ENCODE data around the gene HAUS3. TPM values are rescaled to one million over a fixed set of nuclear protein-coding genes. Genes with fewer than 3 reads are reported as not detected.
"Not testable (repeated sequence)": the region's sequence is repeated elsewhere in the genome, so short reads cannot be mapped to it uniquely, and the experiment has no call there.

The HAUS3 gene
- total RNA-seq, 1 donor, result 77.2 TPM

- H3K4me1 ChIP-seq (ENCODE audit: insufficient read depth, low read length), result peaks cover 22% of the 10 kb centered on the region
- H3K4me3 ChIP-seq (ENCODE audit: low read length), result no peak overlapping the region
- H3K9me3 ChIP-seq (ENCODE audit: low read depth, low read length), result no peaks in the 10 kb centered on the region
- H3K27me3 ChIP-seq (ENCODE audit: insufficient read depth, low read length), result no peaks in the 10 kb centered on the region
Observed at GRCh38 chr4:2281575-2282343, 39.8 kb upstream of the HAUS3 start.

GRCh38 chr4:2280531-2281300, 38.8 kb upstream of the HAUS3 start:
- no peak overlapping the region for H3K4me3 ChIP-seq (ENCODE audit: low read length)
- no peaks in the 10 kb centered on the region for H3K9me3 ChIP-seq (ENCODE audit: low read depth, low read length)
- no peaks in the 10 kb centered on the region for H3K27me3 ChIP-seq (ENCODE audit: insufficient read depth, low read length)
- H3K4me1 ChIP-seq (ENCODE audit: insufficient read depth, low read length), result peaks cover 22% of the 10 kb centered on the region

GRCh38 chr4:2277956-2278355, 36.0 kb upstream of the HAUS3 start:
- Histone ChIP-seq H3K9me3 (ENCODE audit: low read depth, low read length) (no peaks in the 10 kb centered on the region), H3K4me1 (ENCODE audit: insufficient read depth, low read length) (peaks cover 22% of the 10 kb centered on the region), H3K27me3 (ENCODE audit: insufficient read depth, low read length) (no peaks in the 10 kb centered on the region), H3K4me3 (ENCODE audit: low read length) (no peak overlapping the region)

DNA sequence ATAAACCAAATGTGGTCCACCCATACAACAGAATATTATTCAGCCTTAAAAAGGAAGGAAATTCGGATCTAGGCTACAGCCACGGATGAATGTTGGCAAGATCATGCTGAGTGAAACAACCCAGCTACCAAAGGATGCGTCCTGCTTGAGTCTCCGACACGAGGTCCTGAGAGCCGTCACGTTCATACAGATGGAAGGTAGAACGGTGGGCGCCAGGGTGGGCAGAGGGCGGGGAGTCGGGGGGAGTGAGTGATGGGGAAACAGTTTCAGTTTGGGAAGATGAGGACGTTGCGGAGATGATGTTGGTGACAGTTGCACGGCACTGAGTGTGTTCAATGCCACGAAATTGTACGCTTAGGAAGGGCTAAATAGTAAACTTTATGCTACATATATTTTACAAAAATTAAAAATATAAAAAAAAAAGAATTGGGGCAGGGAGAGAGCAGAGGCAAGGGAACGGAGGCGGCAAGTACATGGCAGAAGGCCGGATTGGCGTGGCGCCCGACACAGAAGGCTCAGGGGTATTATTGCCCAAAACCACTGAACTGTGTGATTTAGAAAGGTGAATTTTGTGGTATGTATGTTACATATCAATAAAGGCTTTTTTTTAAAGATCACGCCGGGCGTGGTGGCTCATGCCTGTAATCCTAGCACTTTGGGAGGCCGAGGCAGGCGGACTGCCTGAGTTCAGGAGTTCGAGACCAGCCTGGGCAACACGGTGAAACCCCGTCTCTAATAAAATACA, 34.8 kb upstream of the HAUS3 start:
- Histone ChIP-seq H3K4me1 (ENCODE audit: insufficient read depth, low read length) (peaks cover 12% of the 10 kb centered on the region), H3K4me3 (ENCODE audit: low read length) (no peak overlapping the region), H3K27me3 (ENCODE audit: insufficient read depth, low read length) (no peaks in the 10 kb centered on the region), H3K9me3 (ENCODE audit: low read depth, low read length) (no peaks in the 10 kb centered on the region)

- H3K9me3 ChIP-seq (ENCODE audit: low read depth, low read length), result no peaks in the 10 kb centered on the region
- no peaks in the 10 kb centered on the region for H3K27me3 ChIP-seq (ENCODE audit: insufficient read depth, low read length)
- peaks cover 2% of the 10 kb centered on the region for H3K4me1 ChIP-seq (ENCODE audit: insufficient read depth, low read length)
- H3K4me3 ChIP-seq (ENCODE audit: low read length), result no peak overlapping the region
Observed at GRCh38 chr4:2275546-2276251, 33.8 kb upstream of the HAUS3 start.

- not testable (repeated sequence) for H3K9me3 ChIP-seq (ENCODE audit: low read depth, low read length); H3K4me3 ChIP-seq (ENCODE audit: low read length); H3K27me3 ChIP-seq (ENCODE audit: insufficient read depth, low read length); H3K4me1 ChIP-seq (ENCODE audit: insufficient read depth, low read length)
Observed at GRCh38 chr4:2275044-2275397, 33.1 kb upstream of the HAUS3 start.

- Histone ChIP-seq H3K4me1 (ENCODE audit: insufficient read depth, low read length) (no peaks in the 10 kb centered on the region), H3K27me3 (ENCODE audit: insufficient read depth, low read length) (no peaks in the 10 kb centered on the region), H3K4me3 (ENCODE audit: low read length) (no peak overlapping the region), H3K9me3 (ENCODE audit: low read depth, low read length) (no peaks in the 10 kb centered on the region)
Observed at GRCh38 chr4:2274320-2275043, 32.6 kb upstream of the HAUS3 start.

- no peaks in the 10 kb centered on the region for H3K27me3 ChIP-seq (ENCODE audit: insufficient read depth, low read length)
- no peak overlapping the region for H3K4me3 ChIP-seq (ENCODE audit: low read length)
- no peaks in the 10 kb centered on the region for H3K9me3 ChIP-seq (ENCODE audit: low read depth, low read length)
- H3K4me1 ChIP-seq (ENCODE audit: insufficient read depth, low read length), result no peaks in the 10 kb centered on the region
Observed at GRCh38 chr4:2273657-2274319, 31.9 kb upstream of the HAUS3 start.

GRCh38 chr4:2273221-2273620, 31.3 kb upstream of the HAUS3 start:
- Histone ChIP-seq H3K4me1 (ENCODE audit: insufficient read depth, low read length) (no peaks in the 10 kb centered on the region), H3K9me3 (ENCODE audit: low read depth, low read length) (no peaks in the 10 kb centered on the region), H3K27me3 (ENCODE audit: insufficient read depth, low read length) (no peaks in the 10 kb centered on the region), H3K4me3 (ENCODE audit: low read length) (no peak overlapping the region)

- no peak overlapping the region for H3K4me3 ChIP-seq (ENCODE audit: low read length)
- no peaks in the 10 kb centered on the region for H3K9me3 ChIP-seq (ENCODE audit: low read depth, low read length)
- no peaks in the 10 kb centered on the region for H3K27me3 ChIP-seq (ENCODE audit: insufficient read depth, low read length)
- no peaks in the 10 kb centered on the region for H3K4me1 ChIP-seq (ENCODE audit: insufficient read depth, low read length)
Observed at GRCh38 chr4:2272828-2273120, 30.9 kb upstream of the HAUS3 start.

DNA sequence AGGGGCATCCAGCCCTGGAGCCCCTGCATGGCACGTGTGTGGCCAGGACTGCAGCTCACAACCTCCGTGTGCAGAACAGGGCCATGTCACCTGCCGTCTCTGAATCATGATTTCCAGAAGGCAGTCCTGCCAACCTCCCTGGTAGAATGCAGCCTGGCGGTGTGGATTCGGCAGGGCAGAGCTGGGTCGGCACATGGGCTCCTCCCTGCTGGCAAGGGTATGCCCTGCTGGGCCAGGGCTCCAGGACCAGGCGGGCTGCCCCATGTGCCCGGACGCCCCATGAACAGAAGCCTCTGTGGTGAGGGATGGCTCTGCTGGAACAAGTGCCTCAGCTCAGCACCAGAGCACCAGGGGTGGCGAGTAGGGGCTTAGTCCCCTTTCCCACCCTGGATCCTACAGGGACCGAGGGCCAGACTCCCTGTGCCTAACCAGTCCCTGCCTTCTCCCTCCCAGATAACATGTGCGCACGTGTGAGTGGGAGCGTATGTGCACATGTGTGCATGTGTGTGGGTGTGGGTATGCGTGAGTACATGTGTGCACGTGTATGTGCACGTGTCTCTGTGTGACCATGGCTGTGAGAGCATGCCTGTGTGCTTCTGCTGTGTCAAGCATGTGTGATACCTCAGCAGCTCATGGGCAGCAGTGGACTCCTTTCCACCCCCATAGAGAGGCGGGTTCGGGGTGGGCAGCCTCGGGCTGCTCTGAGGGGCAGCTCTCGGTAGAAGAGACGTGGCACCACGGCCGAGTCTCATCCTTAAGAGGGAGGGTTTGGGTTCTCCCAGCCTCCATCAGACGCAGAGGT, 30.3 kb upstream of the HAUS3 start:
- Histone ChIP-seq H3K4me3 (ENCODE audit: low read length) (no peak overlapping the region), H3K27me3 (ENCODE audit: insufficient read depth, low read length) (no peaks in the 10 kb centered on the region), H3K4me1 (ENCODE audit: insufficient read depth, low read length) (no peaks in the 10 kb centered on the region), H3K9me3 (ENCODE audit: low read depth, low read length) (no peaks in the 10 kb centered on the region)

- H3K4me1 ChIP-seq (ENCODE audit: insufficient read depth, low read length), result no peaks in the 10 kb centered on the region
- no peak overlapping the region for H3K4me3 ChIP-seq (ENCODE audit: low read length)
- no peaks in the 10 kb centered on the region for H3K27me3 ChIP-seq (ENCODE audit: insufficient read depth, low read length)
- H3K9me3 ChIP-seq (ENCODE audit: low read depth, low read length), result no peaks in the 10 kb centered on the region
Observed at GRCh38 chr4:2271279-2272025, 29.5 kb upstream of the HAUS3 start.

All from mononuclear cell (primary cell).